NB4 (cell line): ENCODE data around the gene GPR26.

ENCODE experiments used
- DNase-seq: peaks from one replicate; pipeline ENCODE4 v3.0.0; 2010; ENCODE audit warnings: low read depth
- H3K4me3 ChIP-seq: one replicate; pipeline ENCODE4 v1.5.1; 2011; ENCODE audit warnings: mild to moderate bottlenecking, low read depth, low read length, moderate library complexity
- MAX ChIP-seq: IDR thresholded peaks from 2 replicates; pipeline ENCODE4 v1.6.1; 2011; ENCODE audit warnings: low read depth, low read length
- MYC ChIP-seq: IDR thresholded peaks from 2 replicates; pipeline ENCODE4 v1.6.1; 2011; ENCODE audit warnings: low read depth, low read length
- POLR2A ChIP-seq: IDR thresholded peaks from 2 replicates; pipeline ENCODE4 v1.6.1; 2011; ENCODE audit warnings: mild to moderate bottlenecking; ENCODE audit not compliant: insufficient read length; ENCODE audit errors: extremely low read depth
- TF ChIP-seq, protein P1 (sequence below): IDR thresholded peaks from one replicate; pipeline ENCODE4 v1.5.1; 2012; ENCODE audit warnings: low read depth, low read length

Gene GPR26

GRCh38 chr10:123640016-123640535 is 26.1 kb upstream of the GPR26 start:
- DNase-seq: no peak
- no peak overlapping the region for H3K4me3 ChIP-seq
- no peak for TF ChIP-seq MYC

DNA sequence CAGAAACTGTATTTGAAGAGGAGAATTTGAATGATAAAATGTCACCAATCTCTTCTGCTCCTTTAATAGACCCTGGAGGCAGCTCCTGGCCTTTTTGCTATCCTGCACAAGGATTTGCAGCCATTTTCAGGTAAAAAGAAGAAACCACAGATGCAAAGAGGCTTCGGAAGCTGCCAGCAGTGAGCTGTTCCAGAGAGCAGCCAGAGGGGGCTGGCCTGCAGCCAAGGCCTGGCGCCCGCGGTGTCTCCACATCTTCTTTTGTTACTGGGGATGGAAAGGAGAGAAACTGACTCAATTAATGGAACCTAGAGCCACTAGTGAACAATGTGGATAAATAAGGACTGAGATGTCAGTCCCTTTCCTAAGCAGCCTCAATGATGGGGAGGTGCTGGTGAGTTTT is 23.9 kb upstream of the GPR26 start:
- no peak for DNase-seq
- H3K4me3 ChIP-seq: no peak overlapping the region
- TF ChIP-seq POLR2A (no peak), MYC (no peak), MAX (no peak)
- TF ChIP-seq, protein P1, sequence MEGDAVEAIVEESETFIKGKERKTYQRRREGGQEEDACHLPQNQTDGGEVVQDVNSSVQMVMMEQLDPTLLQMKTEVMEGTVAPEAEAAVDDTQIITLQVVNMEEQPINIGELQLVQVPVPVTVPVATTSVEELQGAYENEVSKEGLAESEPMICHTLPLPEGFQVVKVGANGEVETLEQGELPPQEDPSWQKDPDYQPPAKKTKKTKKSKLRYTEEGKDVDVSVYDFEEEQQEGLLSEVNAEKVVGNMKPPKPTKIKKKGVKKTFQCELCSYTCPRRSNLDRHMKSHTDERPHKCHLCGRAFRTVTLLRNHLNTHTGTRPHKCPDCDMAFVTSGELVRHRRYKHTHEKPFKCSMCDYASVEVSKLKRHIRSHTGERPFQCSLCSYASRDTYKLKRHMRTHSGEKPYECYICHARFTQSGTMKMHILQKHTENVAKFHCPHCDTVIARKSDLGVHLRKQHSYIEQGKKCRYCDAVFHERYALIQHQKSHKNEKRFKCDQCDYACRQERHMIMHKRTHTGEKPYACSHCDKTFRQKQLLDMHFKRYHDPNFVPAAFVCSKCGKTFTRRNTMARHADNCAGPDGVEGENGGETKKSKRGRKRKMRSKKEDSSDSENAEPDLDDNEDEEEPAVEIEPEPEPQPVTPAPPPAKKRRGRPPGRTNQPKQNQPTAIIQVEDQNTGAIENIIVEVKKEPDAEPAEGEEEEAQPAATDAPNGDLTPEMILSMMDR: no peak

DNA sequence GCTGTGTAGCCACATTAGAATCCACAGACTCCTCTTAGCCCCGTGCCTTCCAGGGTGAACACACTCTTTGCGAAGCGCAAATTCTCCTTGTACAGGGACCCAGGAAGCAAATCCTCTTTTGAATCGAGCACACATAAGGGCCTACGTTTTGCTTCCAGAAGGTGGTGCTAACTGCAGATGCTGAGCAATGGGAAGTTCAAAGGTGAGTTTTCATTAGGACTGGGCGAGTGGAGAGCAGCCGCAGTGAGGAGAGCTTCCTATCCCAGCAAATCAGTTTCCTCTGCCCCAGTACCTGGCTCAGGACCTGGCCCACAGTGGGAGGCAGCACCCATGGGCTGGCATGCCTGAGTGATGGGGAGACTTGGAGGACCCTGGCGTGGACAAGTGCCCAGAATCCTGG is 23.5 kb upstream of the GPR26 start:
- H3K4me3 ChIP-seq: no peak overlapping the region
- no peak for DNase-seq
- TF ChIP-seq MAX (no peak), POLR2A (no peak), MYC (no peak)
- TF ChIP-seq, protein P1: no peak

DNA sequence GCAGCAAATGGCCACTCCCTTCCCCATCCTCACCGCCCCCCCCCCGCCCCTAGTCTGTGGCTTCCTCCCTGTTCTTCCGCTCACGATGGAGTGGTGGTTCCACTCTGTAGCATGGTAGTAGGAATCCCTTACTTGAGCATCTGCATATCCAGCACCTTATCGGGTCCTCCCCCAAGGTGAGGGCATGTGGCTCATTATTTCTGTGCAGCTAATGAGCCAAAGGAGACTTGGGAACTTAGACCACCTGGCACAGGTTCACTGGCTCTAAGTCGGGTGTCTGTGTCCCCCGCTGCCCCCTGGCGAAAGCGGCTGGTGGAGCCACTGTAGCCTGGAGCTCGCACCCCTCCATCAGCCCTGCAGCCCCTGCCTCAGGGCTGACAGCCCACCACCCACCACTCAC is 22.8 kb upstream of the GPR26 start:
- no peak for TF ChIP-seq MAX
- TF ChIP-seq MYC: no peak
- no peak for TF ChIP-seq POLR2A
- TF ChIP-seq, protein P1: no peak
- no peak for DNase-seq
- H3K4me3 ChIP-seq: no peak overlapping the region

- TF ChIP-seq POLR2A (no peak), MYC (no peak)
- no peak overlapping the region for H3K4me3 ChIP-seq
- DNase-seq: no peak
Observed at GRCh38 chr10:123645016-123645415, 21.1 kb upstream of the GPR26 start.

DNA sequence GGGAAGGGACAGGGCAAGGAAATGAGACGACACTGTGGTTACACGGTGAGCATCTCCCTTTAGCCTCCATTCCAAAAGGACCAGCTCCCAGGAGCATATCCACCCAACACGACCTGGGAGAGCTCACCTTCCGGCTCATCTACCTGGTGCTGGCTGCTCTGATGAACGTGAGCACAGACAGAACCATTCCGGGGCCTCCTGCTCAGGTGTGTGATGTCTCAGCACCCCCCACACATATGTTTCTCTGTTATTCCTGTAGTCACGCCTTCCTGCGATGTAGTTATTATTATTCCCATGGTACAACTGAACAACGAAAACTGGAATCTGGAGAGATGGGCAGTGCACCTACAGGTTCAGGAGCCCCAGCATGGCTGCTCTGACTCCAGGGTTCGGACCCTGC is 20.5 kb upstream of the GPR26 start:
- DNase-seq: no peak
- no peak overlapping the region for H3K4me3 ChIP-seq
- TF ChIP-seq MYC (no peak), POLR2A (no peak), MAX (no peak)
- TF ChIP-seq, protein P1: no peak

DNA sequence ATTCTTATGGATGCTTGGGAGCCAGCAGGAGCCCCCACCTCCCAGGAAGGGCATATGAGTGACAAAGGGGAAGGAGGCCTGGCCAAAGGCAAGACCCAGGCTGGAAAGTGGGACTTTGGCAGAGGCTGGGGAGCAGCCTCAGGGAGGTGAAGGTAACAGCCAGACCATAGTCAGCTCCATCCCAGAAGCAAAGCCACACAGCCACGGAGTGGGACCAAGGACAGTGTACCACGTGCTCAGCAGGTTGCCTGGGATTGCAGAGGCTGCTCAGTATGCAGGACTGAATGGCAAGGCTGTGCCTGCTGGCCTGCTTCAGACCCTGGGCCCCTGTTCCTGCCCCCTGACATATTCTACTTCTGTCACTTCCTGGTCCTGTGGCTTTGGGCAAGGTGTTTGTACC is 17.6 kb upstream of the GPR26 start:
- H3K4me3 ChIP-seq: no peak overlapping the region
- no peak; the same call in 1 of the 2 replicates for TF ChIP-seq MAX
- no peak for TF ChIP-seq POLR2A
- TF ChIP-seq, protein P1: no peak
- TF ChIP-seq MYC: no peak
- DNase-seq: no peak
